ENCODE data around the gene PPP1R9B.

DNA sequence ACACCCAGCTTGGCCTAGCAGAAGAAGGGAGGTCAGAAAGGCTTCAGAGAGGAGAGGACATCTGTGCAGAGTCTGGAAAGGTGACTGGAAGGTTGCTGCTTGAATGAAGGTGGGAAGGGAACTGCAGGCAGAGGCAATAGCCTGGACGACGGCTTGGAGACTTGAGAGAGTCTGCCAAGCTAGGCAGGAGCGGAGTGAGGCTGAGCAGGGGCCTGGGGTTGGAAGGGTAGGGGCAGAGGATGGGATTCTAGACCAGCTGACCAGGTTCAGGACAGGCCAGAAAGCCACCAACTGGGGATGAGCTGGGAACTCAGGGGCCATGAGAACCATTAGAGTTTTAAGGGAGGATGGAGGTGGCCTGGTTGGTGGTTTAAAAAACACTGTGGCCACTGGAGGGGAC, 15.0 kb upstream of the PPP1R9B start:
- TF ChIP-seq, protein P1, sequence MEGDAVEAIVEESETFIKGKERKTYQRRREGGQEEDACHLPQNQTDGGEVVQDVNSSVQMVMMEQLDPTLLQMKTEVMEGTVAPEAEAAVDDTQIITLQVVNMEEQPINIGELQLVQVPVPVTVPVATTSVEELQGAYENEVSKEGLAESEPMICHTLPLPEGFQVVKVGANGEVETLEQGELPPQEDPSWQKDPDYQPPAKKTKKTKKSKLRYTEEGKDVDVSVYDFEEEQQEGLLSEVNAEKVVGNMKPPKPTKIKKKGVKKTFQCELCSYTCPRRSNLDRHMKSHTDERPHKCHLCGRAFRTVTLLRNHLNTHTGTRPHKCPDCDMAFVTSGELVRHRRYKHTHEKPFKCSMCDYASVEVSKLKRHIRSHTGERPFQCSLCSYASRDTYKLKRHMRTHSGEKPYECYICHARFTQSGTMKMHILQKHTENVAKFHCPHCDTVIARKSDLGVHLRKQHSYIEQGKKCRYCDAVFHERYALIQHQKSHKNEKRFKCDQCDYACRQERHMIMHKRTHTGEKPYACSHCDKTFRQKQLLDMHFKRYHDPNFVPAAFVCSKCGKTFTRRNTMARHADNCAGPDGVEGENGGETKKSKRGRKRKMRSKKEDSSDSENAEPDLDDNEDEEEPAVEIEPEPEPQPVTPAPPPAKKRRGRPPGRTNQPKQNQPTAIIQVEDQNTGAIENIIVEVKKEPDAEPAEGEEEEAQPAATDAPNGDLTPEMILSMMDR (IDR thresholded peaks at IDR 0.05), result no peak
- TF ChIP-seq POLR2AphosphoS5 (IDR thresholded peaks at IDR 0.05) (no peak), POLR2A (IDR thresholded peaks at IDR 0.05) (no peak)

All from prostate gland (tissue), 2 donors.